ENCODE results near the gene ENTPD1. TPM values are rescaled to one million over a fixed set of nuclear protein-coding genes. Genes with fewer than 3 reads are reported as not detected.

Gene ENTPD1
- 0.30 and 0.81 TPM in 2 replicates for total RNA-seq (2011; cell fraction: chromatin; rRNA removed; ENCODE audit: low replicate concordance)
- total RNA-seq (2011; cell fraction: nucleolus; rRNA removed) = not detected in 2 replicates
- total RNA-seq (2011; cell fraction: nucleoplasm; rRNA removed) = 0.59 and 0.69 TPM in 2 replicates
- total RNA-seq (2014; rRNA removed) = 0.18 and 0.49 TPM in 2 replicates
- 0.16 and 0.47 TPM in 2 replicates for total RNA-seq (2014; rRNA removed; fragmentation: Illumina TruSeq; extraction: Trizol)
- total RNA-seq (2015; rRNA removed; fragmentation: Illumina TruSeq; extraction: Trizol) = 0.38 and 0.62 TPM in 2 replicates
- total RNA-seq (2021) = 0.35 and 0.38 TPM in 2 replicates
- polyA plus RNA-seq (2011; rRNA removed) = 0.07 and 0.37 TPM in 2 replicates
- 0.03 and 0.04 TPM in 2 replicates for polyA plus RNA-seq (2011; cell fraction: cytosol; rRNA removed)
- 0.09 and 0.22 TPM in 2 replicates for polyA plus RNA-seq (2011; cell fraction: nucleus; rRNA removed)
- polyA plus RNA-seq (2012) = 2.0 and 2.2 TPM in 2 replicates
- 0.10 and 0.37 TPM in 2 replicates for polyA plus RNA-seq (2014; fragmentation: Illumina TruSeq; extraction: Trizol)
- 1 to 10 TPM; 1.2 to 1.5 TPM for polyA plus RNA-seq (2014; fragmentation: Nextera tagmentation; extraction: Ambion mirVana)
- 0.12 and 0.35 TPM in 2 replicates for polyA plus RNA-seq (2014; rRNA removed)
- 0.18 and 0.45 TPM in 2 replicates for polyA minus RNA-seq (2011; rRNA and poly(A)+ RNA removed)
- polyA minus RNA-seq (2011; cell fraction: cytosol; rRNA and poly(A)+ RNA removed) = not detected in 2 replicates
- 0.11 and 0.13 TPM in 2 replicates for polyA minus RNA-seq (2011; cell fraction: nucleus; rRNA and poly(A)+ RNA removed)
- Bru-seq, nascent RNA = percentile 28 among the genes with signal in this experiment
- BruChase-seq, experiment 1, labeled RNA remaining after a 2-hour chase = percentile 27 among the genes with signal in this experiment
- percentile 23 among the genes with signal in this experiment for BruChase-seq, experiment 2, labeled RNA remaining after a 6-hour chase
- long read RNA-seq, experiment 1 = 0 reads
- long read RNA-seq, experiment 2 = 0 reads
- long read RNA-seq, experiment 3 = 0 reads

- in situ Hi-C loops (cut with MboI) (no loop called here), intact Hi-C loops (cut with micrococcal nuclease) (no loop called here)
- H3K9ac ChIP-seq (ENCODE audit: insufficient read depth in 1 of 2, low read depth in 2 of 2, low read length in 2 of 2) = no peak within 1 kb of the TSS
- H3K27me3 ChIP-seq (ENCODE audit: control insufficient read depth in 2 of 2, insufficient read depth in 2 of 2, low read length in 2 of 2) = no peaks in the 10 kb centered on the region
- ChIA-PET CTCF (ENCODE audit: low intra/inter-chr PET ratio) (no interaction called here), POLR2A (interaction anchor here (0.5 to 0.8 kb wide), 4 partner anchors 19 to 970 kb away, joined by 3 read pairs; no protein-coding TSS in a partner anchor)
- H4K20me1 ChIP-seq (replicated peaks; ENCODE audit: control insufficient read depth, insufficient read depth, low read length) = no peaks in the 10 kb centered on the region
- no peaks in the 10 kb centered on the region for H3K36me3 ChIP-seq (ENCODE audit: control insufficient read depth, insufficient read depth, low read length)
- DNase-seq (ENCODE audit: extremely low read depth in 1 of 4, low spot score in 3 of 4) = no peak
- FAIRE-seq = no peak
- peak within 1 kb of the TSS; percentile 8; the same call in 1 of the 2 replicates for H3K4me3 ChIP-seq
- WGBS (ENCODE audit: insufficient coverage, low coverage, missing lambda C conversion rate) = 1% methylated on average over 9 of the region's 11 CpGs
- peak within 1 kb of the TSS; percentile 42 for H2AFZ ChIP-seq (ENCODE audit: low read depth, low read length)
- peaks cover 0 to 8% of the 10 kb centered on the region in 2 experiments; a peak in 3 of 5 replicates for H3K4me1 ChIP-seq (replicated peaks in 1 of 2; ENCODE audit: control insufficient read depth in 2 of 2, insufficient read depth in 2 of 2, low read length in 2 of 2)
- H3K9me1 ChIP-seq (ENCODE audit: control insufficient read depth, insufficient read depth, low read length) = no peaks in the 10 kb centered on the region
- H3K79me2 ChIP-seq (ENCODE audit: control insufficient read depth, insufficient read depth, low read length) = no peaks in the 10 kb centered on the region
- H3K9me3 ChIP-seq (replicated peaks; ENCODE audit: control insufficient read depth, insufficient read depth, low read depth, low read length) = no peaks in the 10 kb centered on the region
- TSS peak; percentile 47 for BruUV-seq (replicated peaks)
- H3K4me2 ChIP-seq (ENCODE audit: insufficient read depth, low read length) = peak within 1 kb of the TSS; percentile 44
- no peak within 1 kb of the TSS for H3K27ac ChIP-seq (ENCODE audit: extremely low read depth, low read depth, low read length)
- no peak for TF ChIP-seq SRF (CRISPR knock-in tag; IDR thresholded peaks at IDR 0.05)
- peak; percentile 91 for TF ChIP-seq PRDM10 (IDR thresholded peaks at IDR 0.05; ENCODE audit: partially characterized antibody)
- TF ChIP-seq ZNF830 (CRISPR knock-in tag; IDR thresholded peaks at IDR 0.05) = no peak
- TF ChIP-seq ZNF41 (CRISPR knock-in tag; conservative IDR thresholded peaks at IDR 0.05) = no peak
- peak; percentile 59 for TF ChIP-seq ZNF512 (tag; IDR thresholded peaks at IDR 0.05)
- 0 out of 3 replicates have a peak, but pooled peaks have one; percentile 21 for ATAC-seq
Measured at GRCh38 chr10:95756041-95756761, at the start of gene ENTPD1. Gene ENTPD1 (plus strand): TSS chr10:95756163. CDS start chr10:95756240, 77 bp downstream.

Data from K562 (cell line).